ENCODE measurements around the gene EPAS1.
"Not testable (repeated sequence)": the region's sequence is repeated elsewhere in the genome, so short reads cannot be mapped to it uniquely, and the experiment has no call there.

EPAS1 gene

GRCh38 chr2:46383113-46383395 is 85.8 kb downstream of the EPAS1 start:
- DNase-seq (ENCODE audit: low read depth, low spot score): no peak

GRCh38 chr2:46383784-46384456 is 86.7 kb downstream of the EPAS1 start:
- DNase-seq (ENCODE audit: low read depth, low spot score): no peak

- DNase-seq (ENCODE audit: low read depth, low spot score): no peak
Observed at GRCh38 chr2:46384457-46384815, 87.2 kb downstream of the EPAS1 start.

GRCh38 chr2:46385786-46386577 is 88.8 kb downstream of the EPAS1 start:
- no peak for DNase-seq (ENCODE audit: low read depth, low spot score)

GRCh38 chr2:46386763-46387162 is 89.6 kb downstream of the EPAS1 start:
- DNase-seq (ENCODE audit: low read depth, low spot score): no peak

GRCh38 chr2:46387292-46387691 is 90.1 kb downstream of the EPAS1 start:
- DNase-seq (ENCODE audit: low read depth, low spot score): no peak

GRCh38 chr2:46387886-46388515 is 90.8 kb downstream of the EPAS1 start:
- DNase-seq (ENCODE audit: low read depth, low spot score): no peak

GRCh38 chr2:46388881-46389280 is 91.7 kb downstream of the EPAS1 start:
- DNase-seq (ENCODE audit: low read depth, low spot score): no peak

GRCh38 chr2:46389417-46389916 is 92.3 kb downstream of the EPAS1 start:
- DNase-seq (ENCODE audit: low read depth, low spot score): no peak

- DNase-seq (ENCODE audit: low read depth, low spot score): no peak
Observed at GRCh38 chr2:46390036-46390435, 92.8 kb downstream of the EPAS1 start.

- DNase-seq (ENCODE audit: low read depth, low spot score): no peak
Observed at GRCh38 chr2:46390901-46391395, 93.7 kb downstream of the EPAS1 start.

GRCh38 chr2:46392561-46393346 is 95.5 kb downstream of the EPAS1 start:
- no peak for DNase-seq (ENCODE audit: low read depth, low spot score)

- DNase-seq (ENCODE audit: low read depth, low spot score): no peak
Observed at GRCh38 chr2:46393347-46393820, 96.2 kb downstream of the EPAS1 start.

- DNase-seq (ENCODE audit: low read depth, low spot score): no peak
Observed at GRCh38 chr2:46393865-46394264, 96.7 kb downstream of the EPAS1 start.

GRCh38 chr2:46394649-46395510 is 97.7 kb downstream of the EPAS1 start:
- no peak for DNase-seq (ENCODE audit: low read depth, low spot score)

- not testable (repeated sequence) for DNase-seq (ENCODE audit: low read depth, low spot score)
Observed at GRCh38 chr2:46395730-46396129, 98.5 kb downstream of the EPAS1 start.

GRCh38 chr2:46400016-46400415 is 102.8 kb downstream of the EPAS1 start:
- DNase-seq (ENCODE audit: low read depth, low spot score): no peak

- DNase-seq (ENCODE audit: low read depth, low spot score): no peak
Observed at GRCh38 chr2:46402874-46403273, 105.7 kb downstream of the EPAS1 start.

- no peak for DNase-seq (ENCODE audit: low read depth, low spot score)
Observed at GRCh38 chr2:46404181-46404759, 107.1 kb downstream of the EPAS1 start.

GRCh38 chr2:46407852-46408455 is 110.7 kb downstream of the EPAS1 start:
- DNase-seq (ENCODE audit: low read depth, low spot score): no peak
